IMR-90 (cell line): ENCODE results near the gene ATP5MK. TPM values are rescaled to one million over a fixed set of nuclear protein-coding genes. Genes with fewer than 3 reads are reported as not detected.

ENCODE experiments used
- ATAC-seq: fragments of 200-7000 bp; cut with Tn5 transposase; 2 replicates; pipeline ENCODE4 v1.9.1; 2020; ENCODE audit warnings: low read depth, mild to moderate bottlenecking, moderate library complexity
- BruUV-seq: library from RNA; stranded (reverse); fragments of 400-500 nt; replicated peaks from 2 replicates; lab custom pipeline; 2021; lab: Mats Ljungman, UMichigan
- CTCF ChIA-PET: fragments of 300-600 bp; formaldehyde crosslinking; extraction: SDS; loops from one replicate; lab custom pipeline; 2021; ENCODE audit warnings: antibody characterized with exemption; lab: Yijun Ruan, JAX
- POLR2A ChIA-PET: fragments of 300-600 bp; sonication (Branson Sonifier 250); formaldehyde crosslinking; loops from one replicate; lab custom pipeline; 2022; ENCODE audit warnings: antibody characterized with exemption; ENCODE audit not compliant: unreplicated experiment; lab: Charles Lee
- DNase-seq: peaks from one replicate; pipeline ENCODE4 v3.0.0; 2013
- H2AFZ ChIP-seq: replicated peaks from 2 replicates; pipeline ENCODE3; 2013; ENCODE audit warnings: low read length, mild to moderate bottlenecking; ENCODE audit not compliant: poor library complexity
- H2AK5ac ChIP-seq: 2 replicates; pipeline ENCODE4 v1.6.1; 2013; ENCODE audit warnings: low read depth, low read length, inconsistent platforms
- H2AK9ac ChIP-seq: replicated peaks from 2 replicates; pipeline ENCODE3; 2013; ENCODE audit warnings: mild to moderate bottlenecking, low read depth, low read length, moderate library complexity; ENCODE audit not compliant: poor library complexity
- H2BK120ac ChIP-seq: 2 replicates; pipeline ENCODE4 v1.6.1; 2013; ENCODE audit warnings: low read depth, low read length, inconsistent platforms
- H2BK15ac ChIP-seq: 3 replicates; pipeline ENCODE4 v1.6.1; 2013; ENCODE audit warnings: low read depth, low read length, inconsistent platforms
- H2BK20ac ChIP-seq: 2 replicates; pipeline ENCODE4 v1.6.1; 2013; ENCODE audit warnings: low read depth, mild to moderate bottlenecking, inconsistent platforms, low read length, moderate library complexity
- H2BK5ac ChIP-seq: 2 replicates; pipeline ENCODE4 v1.6.1; 2013; ENCODE audit warnings: mild to moderate bottlenecking, low read depth, low read length, inconsistent platforms; ENCODE audit not compliant: poor library complexity, severe bottlenecking
- H3K14ac ChIP-seq: replicated peaks from 2 replicates; pipeline ENCODE4 v1.6.1; 2013; ENCODE audit warnings: low read depth, low read length, inconsistent platforms
- H3K18ac ChIP-seq: 2 replicates; pipeline ENCODE4 v1.6.1; 2013; ENCODE audit warnings: low read depth, low read length, control low read depth
- H3K23ac ChIP-seq: 2 replicates; pipeline ENCODE4 v1.6.1; 2013; ENCODE audit warnings: low read depth, low read length, inconsistent platforms
- H3K27ac ChIP-seq: 2 replicates; pipeline ENCODE4 v1.5.1; 2013; ENCODE audit warnings: mild to moderate bottlenecking, control low read depth, low read length; ENCODE audit not compliant: insufficient read depth
- H3K27me3 ChIP-seq: 2 replicates; pipeline ENCODE4 v1.6.1; 2013; ENCODE audit warnings: low read length; ENCODE audit not compliant: control insufficient read depth, insufficient read depth
- H3K36me3 ChIP-seq: 2 replicates; pipeline ENCODE4 v1.6.1; 2013; ENCODE audit warnings: low read length, mixed read lengths; ENCODE audit not compliant: control insufficient read depth, insufficient read depth
- H3K4ac ChIP-seq: 2 replicates; pipeline ENCODE4 v1.6.1; 2013; ENCODE audit warnings: low read depth, low read length, inconsistent platforms
- H3K4me1 ChIP-seq: 2 replicates; pipeline ENCODE4 v1.6.1; 2013; ENCODE audit warnings: low read length, mixed read lengths; ENCODE audit not compliant: control insufficient read depth, insufficient read depth
- H3K4me2 ChIP-seq: 2 replicates; pipeline ENCODE4 v1.6.1; 2013; ENCODE audit warnings: low read depth, mild to moderate bottlenecking, control low read depth, low read length, moderate library complexity
- H3K4me3 ChIP-seq: 2 replicates; pipeline ENCODE4 v1.5.1; 2013; ENCODE audit warnings: low read depth, mild to moderate bottlenecking, control low read depth, low read length, moderate library complexity; ENCODE audit not compliant: insufficient read depth
- H3K56ac ChIP-seq: 2 replicates; pipeline ENCODE4 v1.6.1; 2013; ENCODE audit warnings: low read length, inconsistent platforms; ENCODE audit not compliant: insufficient read depth; ENCODE audit errors: extremely low read depth
- H3K79me1 ChIP-seq, 2 experiments: 2 replicates each; pipeline ENCODE4 v1.6.1; 2013; ENCODE audit warnings: low read length in 2 of 2, inconsistent platforms in 1 of 2, low read depth in 1 of 2
- H3K9ac ChIP-seq: 2 replicates; pipeline ENCODE4 v1.6.1; 2013; ENCODE audit warnings: low read depth, low read length, control low read depth
- H3K9me1 ChIP-seq: 2 replicates; pipeline ENCODE4 v1.6.1; 2013; ENCODE audit warnings: low read length, inconsistent platforms; ENCODE audit not compliant: insufficient read depth
- H3K9me3 ChIP-seq: 2 replicates; pipeline ENCODE4 v1.6.1; 2013; ENCODE audit warnings: low read length; ENCODE audit not compliant: control insufficient read depth, insufficient read depth
- H4K20me1 ChIP-seq: 2 replicates; pipeline ENCODE4 v1.6.1; 2013; ENCODE audit warnings: low read length, inconsistent platforms; ENCODE audit not compliant: insufficient read depth
- H4K5ac ChIP-seq: 2 replicates; pipeline ENCODE4 v1.6.1; 2013; ENCODE audit warnings: mild to moderate bottlenecking, low read depth, low read length, control low read depth
- H4K8ac ChIP-seq, 2 experiments: 2 replicates each; pipeline ENCODE4 v1.6.1; 2013; ENCODE audit warnings: low read depth in 2 of 2, low read length in 2 of 2, control low read depth in 1 of 2, inconsistent platforms in 1 of 2
- H4K91ac ChIP-seq: 2 replicates; pipeline ENCODE4 v1.6.1; 2013; ENCODE audit warnings: low read depth, low read length, inconsistent platforms; ENCODE audit not compliant: insufficient read depth
- BHLHE40 ChIP-seq: fragments of 150-350 bp; IDR thresholded peaks from 2 replicates; pipeline ENCODE4 v1.6.1; 2016; ENCODE audit warnings: mild to moderate bottlenecking, low read depth, low read length
- CHD1 ChIP-seq: IDR thresholded peaks from 2 replicates; pipeline ENCODE4 v1.6.1; 2012; ENCODE audit warnings: low read depth, low read length, improper control_type of control experiment
- FOS ChIP-seq: fragments of 150-350 bp; IDR thresholded peaks from 2 replicates; pipeline ENCODE4 v1.6.1; 2016; ENCODE audit warnings: low read depth, low read length
- NFE2L2 ChIP-seq: fragments of 150-350 bp; IDR thresholded peaks from 2 replicates; pipeline ENCODE4 v1.6.1; 2016; ENCODE audit warnings: low read depth, mild to moderate bottlenecking, low read length
- RAD21 ChIP-seq: IDR thresholded peaks from 2 replicates; pipeline ENCODE4 v1.6.1; 2012; ENCODE audit warnings: low read length, improper control_type of control experiment
- RCOR1 ChIP-seq: IDR thresholded peaks from 2 replicates; pipeline ENCODE4 v1.6.1; 2012; ENCODE audit warnings: mild to moderate bottlenecking, low read length, improper control_type of control experiment; ENCODE audit not compliant: insufficient replicate concordance
- RFX5 ChIP-seq: IDR thresholded peaks from 2 replicates; pipeline ENCODE4 v1.8.0; 2012; ENCODE audit warnings: low read depth, mild to moderate bottlenecking, low read length, moderate library complexity
- SMC3 ChIP-seq: fragments of 150-350 bp; IDR thresholded peaks from 2 replicates; pipeline ENCODE4 v1.6.1; 2016; ENCODE audit warnings: low read depth, mild to moderate bottlenecking, antibody characterized with exemption, low read length, moderate library complexity
- WGBS, 2 experiments: methylation state at CpG; one replicate each; pipeline versions ENCODE4 v1.1.5 to v1.1.7; 2013; ENCODE audit warnings: missing lambda C conversion rate in 2 of 2; ENCODE audit not compliant: insufficient read length in 1 of 2; ENCODE audit errors: extremely low coverage in 2 of 2; 5-methylcytosine and 5-hydroxymethylcytosine counted together
- dilution Hi-C: fragments of 300-500 bp; cut with HindIII; formaldehyde crosslinking; loops from one replicate; pipeline ENCODE4 v1.14.3; 2018; ENCODE audit warnings: low sequenced_read_pairs; ENCODE audit not compliant: unreplicated experiment
- in situ Hi-C: fragments of 300-500 bp; cut with MboI; formaldehyde crosslinking; loops from 3 replicates; pipeline ENCODE4 v1.14.3; 2019; ENCODE audit warnings: low sequenced_read_pairs, inconsistent platforms, mixed read lengths
- intact Hi-C: fragments of 100-400 bp; cut with micrococcal nuclease; formaldehyde crosslinking; loops from 2 replicates; pipeline ENCODE4 v1.10.0; 2022
- polyA plus RNA-seq, 3 experiments: library from polyadenylated mRNA; depleted of rRNA; stranded (reverse); fragments of >200 nt; gene quantifications; 2 replicates each; pipeline ENCODE4 v1.2.3, GENCODE V29; 2012; ENCODE audit warnings: low replicate concordance in 1 of 3
- total RNA-seq: library from RNA; depleted of rRNA; stranded (reverse); fragments of >200 nt; gene quantifications from 2 replicates; pipeline ENCODE4 v1.2.3, GENCODE V29; 2012
- TF ChIP-seq, protein P1 (sequence below): fragments of 150-350 bp; IDR thresholded peaks from 2 replicates; pipeline ENCODE4 v1.6.1; 2016; ENCODE audit warnings: low read depth, mild to moderate bottlenecking, low read length, moderate library complexity, borderline replicate concordance
- TF ChIP-seq, protein P2 (sequence below): fragments of 150-350 bp; IDR thresholded peaks from 2 replicates; pipeline ENCODE4 v1.6.1; 2017; ENCODE audit warnings: mild to moderate bottlenecking, antibody characterized with exemption, low read length, low read depth

Gene ATP5MK
- total and polyA plus RNA-seq, 2 of the 4 experiments (the other 2 are of a cell fraction) = 73.4 to 101 TPM

DNA sequence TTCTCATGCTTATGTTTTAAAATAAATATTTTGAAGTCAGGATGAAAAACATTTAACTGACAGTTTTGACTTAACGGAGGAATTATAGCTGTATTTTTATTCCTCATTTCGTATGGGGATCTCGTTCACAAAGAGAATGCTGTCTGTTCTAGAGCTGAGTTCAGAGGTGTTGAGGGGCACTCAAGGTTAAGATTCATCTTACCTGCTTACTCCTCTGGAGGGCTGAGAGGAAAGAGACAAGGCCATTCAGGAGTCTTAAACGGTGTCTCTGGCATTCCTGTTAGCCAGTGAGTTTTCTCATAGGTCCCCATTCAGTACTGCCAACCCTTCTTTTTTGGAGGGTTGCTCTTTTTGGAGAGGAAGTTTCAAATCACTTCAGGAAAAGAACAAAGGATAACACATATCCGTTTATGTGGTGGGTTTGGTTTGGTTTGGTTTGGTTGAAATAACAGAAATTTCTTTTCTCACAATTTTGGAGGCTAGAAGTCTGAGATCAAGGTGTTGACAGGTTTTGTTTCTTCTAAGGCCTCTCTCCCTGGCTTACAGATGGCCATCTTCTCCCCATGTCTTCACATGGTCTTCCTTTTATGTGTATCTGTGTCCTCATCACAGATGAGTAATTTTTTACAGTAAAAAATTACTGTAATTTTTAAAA is 32.8 kb upstream of the ATP5MK start:
- Histone ChIP-seq H2AFZ (no peak overlapping the region), H3K36me3 (peaks cover 44% of the 10 kb centered on the region), H4K20me1 (no peaks in the 10 kb centered on the region), H3K4me2 (no peak overlapping the region), H3K18ac (no peak overlapping the region), H2AK9ac (no peak overlapping the region), H2AK5ac (no peak overlapping the region), H4K5ac (no peak overlapping the region), H3K27ac (no peak overlapping the region), H3K56ac (no peak overlapping the region), H3K9me3 (no peaks in the 10 kb centered on the region), H3K9me1 (no peaks in the 10 kb centered on the region), H2BK5ac (no peak overlapping the region), H3K9ac (no peak overlapping the region), H4K8ac (no peak overlapping the region), H2BK120ac (no peak overlapping the region), H3K27me3 (no peaks in the 10 kb centered on the region), H2BK20ac (no peak overlapping the region), H3K4ac (no peak overlapping the region), H2BK15ac (no peak overlapping the region), H3K4me3 (no peak overlapping the region), H4K91ac (no peak overlapping the region), H3K23ac (no peak overlapping the region), H3K79me1 (peaks cover 3 to 9% of the 10 kb centered on the region in 2 experiments; a peak in 2 of 4 replicates), H3K14ac (no peak overlapping the region), H3K4me1 (no peaks in the 10 kb centered on the region)
- in situ Hi-C loops = no loop called here
- ATAC-seq (no peak), DNase-seq (no peak)
- CTCF ChIA-PET = no interaction called here
- intact Hi-C loops = no loop called here
- BruUV-seq = no TSS peak
- dilution Hi-C loops = no loop called here
- no peak for TF ChIP-seq CHD1
- TF ChIP-seq, protein P1, sequence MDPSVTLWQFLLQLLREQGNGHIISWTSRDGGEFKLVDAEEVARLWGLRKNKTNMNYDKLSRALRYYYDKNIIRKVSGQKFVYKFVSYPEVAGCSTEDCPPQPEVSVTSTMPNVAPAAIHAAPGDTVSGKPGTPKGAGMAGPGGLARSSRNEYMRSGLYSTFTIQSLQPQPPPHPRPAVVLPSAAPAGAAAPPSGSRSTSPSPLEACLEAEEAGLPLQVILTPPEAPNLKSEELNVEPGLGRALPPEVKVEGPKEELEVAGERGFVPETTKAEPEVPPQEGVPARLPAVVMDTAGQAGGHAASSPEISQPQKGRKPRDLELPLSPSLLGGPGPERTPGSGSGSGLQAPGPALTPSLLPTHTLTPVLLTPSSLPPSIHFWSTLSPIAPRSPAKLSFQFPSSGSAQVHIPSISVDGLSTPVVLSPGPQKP = no peak
- no peak for TF ChIP-seq SMC3
- no peak for TF ChIP-seq RAD21
- TF ChIP-seq BHLHE40 = no peak
- TF ChIP-seq, protein P2, sequence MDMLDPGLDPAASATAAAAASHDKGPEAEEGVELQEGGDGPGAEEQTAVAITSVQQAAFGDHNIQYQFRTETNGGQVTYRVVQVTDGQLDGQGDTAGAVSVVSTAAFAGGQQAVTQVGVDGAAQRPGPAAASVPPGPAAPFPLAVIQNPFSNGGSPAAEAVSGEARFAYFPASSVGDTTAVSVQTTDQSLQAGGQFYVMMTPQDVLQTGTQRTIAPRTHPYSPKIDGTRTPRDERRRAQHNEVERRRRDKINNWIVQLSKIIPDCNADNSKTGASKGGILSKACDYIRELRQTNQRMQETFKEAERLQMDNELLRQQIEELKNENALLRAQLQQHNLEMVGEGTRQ = no peak
- no peak for TF ChIP-seq RFX5
- TF ChIP-seq FOS = no peak
- no peak for TF ChIP-seq RCOR1
- no peak for TF ChIP-seq NFE2L2
- POLR2A ChIA-PET = no interaction called here
- WGBS, 2 experiments = no CpG with 5 or more reads among the region's 5 CpGs
